Measurements from ENCODE around the gene HAUS8.

Gene HAUS8

GRCh38 chr19:17075035-17075863 is at the start of gene HAUS8, which contains the start of gene MYO9B:
Gene HAUS8 (minus strand): TSS chr19:17075452. CDS start chr19:17075422, 30 bp downstream.
Gene MYO9B (plus strand): TSS chr19:17075777. CDS start chr19:17101718, 25,941 bp downstream.
- Histone ChIP-seq H3K4me1 (ENCODE audit: control insufficient read depth in 1 of 2, insufficient read depth in 2 of 2, low read length in 2 of 2) (peaks cover 35 to 48% of the 10 kb centered on the region in 2 donors), H3K27ac (ENCODE audit: low read depth, low read length) (peak within 1 kb of the TSS; percentile 72), H3K9me3 (ENCODE audit: control insufficient read depth in 1 of 2, low read length in 2 of 2) (no peaks in the 10 kb centered on the region), H3K27me3 (ENCODE audit: control insufficient read depth in 1 of 2, insufficient read depth in 2 of 2, low read length in 2 of 2) (no peaks in the 10 kb centered on the region), H3K4me3 (ENCODE audit: low read depth in 1 of 2, low read length in 2 of 2) (peak within 1 kb of the TSS; percentile 96 to 97), H3K36me3 (ENCODE audit: control insufficient read depth in 1 of 2, insufficient read depth in 2 of 2, low read length in 2 of 2) (peaks cover 0 to 8% of the 10 kb centered on the region in 2 donors), H3K9ac (ENCODE audit: low read depth in 1 of 2, low read length in 2 of 2) (peak within 1 kb of the TSS; percentile 91 to 95)

GRCh38 chr19:17124025-17124424 is 48.8 kb upstream of the HAUS8 start:
- H3K9me3 ChIP-seq (ENCODE audit: control insufficient read depth in 1 of 2, low read length in 2 of 2), result no peaks in the 10 kb centered on the region
- H3K4me1 ChIP-seq (ENCODE audit: control insufficient read depth in 1 of 2, insufficient read depth in 2 of 2, low read length in 2 of 2), result peaks cover 3 to 24% of the 10 kb centered on the region in 2 donors
- H3K36me3 ChIP-seq (ENCODE audit: control insufficient read depth in 1 of 2, insufficient read depth in 2 of 2, low read length in 2 of 2), result peaks cover 2 to 12% of the 10 kb centered on the region in 2 donors
- H3K27ac ChIP-seq (ENCODE audit: low read depth, low read length), result no peak overlapping the region
- H3K9ac ChIP-seq (ENCODE audit: low read depth in 1 of 2, low read length in 2 of 2), result no peak overlapping the region
- H3K27me3 ChIP-seq (ENCODE audit: control insufficient read depth in 1 of 2, insufficient read depth in 2 of 2, low read length in 2 of 2), result no peaks in the 10 kb centered on the region
- no peak overlapping the region for H3K4me3 ChIP-seq (ENCODE audit: low read depth in 1 of 2, low read length in 2 of 2)

- Histone ChIP-seq H3K4me1 (ENCODE audit: control insufficient read depth in 1 of 2, insufficient read depth in 2 of 2, low read length in 2 of 2) (peaks cover 3 to 24% of the 10 kb centered on the region in 2 donors), H3K9me3 (ENCODE audit: control insufficient read depth in 1 of 2, low read length in 2 of 2) (no peaks in the 10 kb centered on the region), H3K27ac (ENCODE audit: low read depth, low read length) (no peak overlapping the region), H3K9ac (ENCODE audit: low read depth in 1 of 2, low read length in 2 of 2) (no peak overlapping the region), H3K27me3 (ENCODE audit: control insufficient read depth in 1 of 2, insufficient read depth in 2 of 2, low read length in 2 of 2) (no peaks in the 10 kb centered on the region), H3K36me3 (ENCODE audit: control insufficient read depth in 1 of 2, insufficient read depth in 2 of 2, low read length in 2 of 2) (peaks cover 6 to 11% of the 10 kb centered on the region in 2 donors), H3K4me3 (ENCODE audit: low read depth in 1 of 2, low read length in 2 of 2) (no peak overlapping the region)
These were observed 47.8 kb upstream of the HAUS8 start for GRCh38 chr19:17123041-17123440.

GRCh38 chr19:17121736-17122293 is 46.6 kb upstream of the HAUS8 start:
- H3K9me3 ChIP-seq (ENCODE audit: control insufficient read depth in 1 of 2, low read length in 2 of 2), result no peaks in the 10 kb centered on the region
- H3K27ac ChIP-seq (ENCODE audit: low read depth, low read length), result no peak overlapping the region
- peaks cover 6 to 11% of the 10 kb centered on the region in 2 donors for H3K36me3 ChIP-seq (ENCODE audit: control insufficient read depth in 1 of 2, insufficient read depth in 2 of 2, low read length in 2 of 2)
- no peak overlapping the region for H3K4me3 ChIP-seq (ENCODE audit: low read depth in 1 of 2, low read length in 2 of 2)
- H3K9ac ChIP-seq (ENCODE audit: low read depth in 1 of 2, low read length in 2 of 2), result no peak overlapping the region
- no peaks in the 10 kb centered on the region for H3K27me3 ChIP-seq (ENCODE audit: control insufficient read depth in 1 of 2, insufficient read depth in 2 of 2, low read length in 2 of 2)
- peaks cover 3 to 24% of the 10 kb centered on the region in 2 donors for H3K4me1 ChIP-seq (ENCODE audit: control insufficient read depth in 1 of 2, insufficient read depth in 2 of 2, low read length in 2 of 2)

- no peaks in the 10 kb centered on the region for H3K27me3 ChIP-seq (ENCODE audit: control insufficient read depth in 1 of 2, insufficient read depth in 2 of 2, low read length in 2 of 2)
- peaks cover 11% of the 10 kb centered on the region in 2 donors for H3K36me3 ChIP-seq (ENCODE audit: control insufficient read depth in 1 of 2, insufficient read depth in 2 of 2, low read length in 2 of 2)
- H3K27ac ChIP-seq (ENCODE audit: low read depth, low read length), result no peak overlapping the region
- peaks cover 10 to 14% of the 10 kb centered on the region in 2 donors for H3K4me1 ChIP-seq (ENCODE audit: control insufficient read depth in 1 of 2, insufficient read depth in 2 of 2, low read length in 2 of 2)
- no peaks in the 10 kb centered on the region for H3K9me3 ChIP-seq (ENCODE audit: control insufficient read depth in 1 of 2, low read length in 2 of 2)
- no peak overlapping the region for H3K4me3 ChIP-seq (ENCODE audit: low read depth in 1 of 2, low read length in 2 of 2)
- no peak overlapping the region for H3K9ac ChIP-seq (ENCODE audit: low read depth in 1 of 2, low read length in 2 of 2)
These were observed 43.7 kb upstream of the HAUS8 start for GRCh38 chr19:17118957-17119356.

GRCh38 chr19:17116996-17117702 is 41.9 kb upstream of the HAUS8 start:
- Histone ChIP-seq H3K4me1 (ENCODE audit: control insufficient read depth in 1 of 2, insufficient read depth in 2 of 2, low read length in 2 of 2) (peaks cover 13 to 20% of the 10 kb centered on the region in 2 donors), H3K4me3 (ENCODE audit: low read depth in 1 of 2, low read length in 2 of 2) (no peak overlapping the region), H3K27ac (ENCODE audit: low read depth, low read length) (no peak overlapping the region), H3K36me3 (ENCODE audit: control insufficient read depth in 1 of 2, insufficient read depth in 2 of 2, low read length in 2 of 2) (peaks cover 11% of the 10 kb centered on the region in 2 donors), H3K27me3 (ENCODE audit: control insufficient read depth in 1 of 2, insufficient read depth in 2 of 2, low read length in 2 of 2) (no peaks in the 10 kb centered on the region), H3K9me3 (ENCODE audit: control insufficient read depth in 1 of 2, low read length in 2 of 2) (no peaks in the 10 kb centered on the region), H3K9ac (ENCODE audit: low read depth in 1 of 2, low read length in 2 of 2) (no peak overlapping the region)

- no peak overlapping the region for H3K4me3 ChIP-seq (ENCODE audit: low read depth in 1 of 2, low read length in 2 of 2)
- peak overlapping the region; percentile 58 for H3K27ac ChIP-seq (ENCODE audit: low read depth, low read length)
These were observed 39.2 kb upstream of the HAUS8 start for GRCh38 chr19:17114414-17114831.

GRCh38 chr19:17113127-17113785 is 38.0 kb upstream of the HAUS8 start:
- Histone ChIP-seq H3K4me1 (ENCODE audit: control insufficient read depth in 1 of 2, insufficient read depth in 2 of 2, low read length in 2 of 2) (peaks cover 13 to 34% of the 10 kb centered on the region in 2 donors), H3K4me3 (ENCODE audit: low read depth in 1 of 2, low read length in 2 of 2) (no peak overlapping the region), H3K36me3 (ENCODE audit: control insufficient read depth in 1 of 2, insufficient read depth in 2 of 2, low read length in 2 of 2) (peaks cover 5 to 9% of the 10 kb centered on the region in 2 donors), H3K9ac (ENCODE audit: low read depth in 1 of 2, low read length in 2 of 2) (no peak overlapping the region), H3K27me3 (ENCODE audit: control insufficient read depth in 1 of 2, insufficient read depth in 2 of 2, low read length in 2 of 2) (no peaks in the 10 kb centered on the region), H3K9me3 (ENCODE audit: control insufficient read depth in 1 of 2, low read length in 2 of 2) (no peaks in the 10 kb centered on the region), H3K27ac (ENCODE audit: low read depth, low read length) (peak overlapping the region; percentile 49)

More at GRCh38 chr19:17114414-17114831, 39.2 kb upstream of the HAUS8 start:
- no peaks in the 10 kb centered on the region for H3K27me3 ChIP-seq (ENCODE audit: control insufficient read depth in 1 of 2, insufficient read depth in 2 of 2, low read length in 2 of 2)
- H3K9ac ChIP-seq (ENCODE audit: low read depth in 1 of 2, low read length in 2 of 2), result peak overlapping the region in 1 of 2 donors; percentile 42
- H3K4me1 ChIP-seq (ENCODE audit: control insufficient read depth in 1 of 2, insufficient read depth in 2 of 2, low read length in 2 of 2), result peaks cover 13 to 33% of the 10 kb centered on the region in 2 donors
- H3K36me3 ChIP-seq (ENCODE audit: control insufficient read depth in 1 of 2, insufficient read depth in 2 of 2, low read length in 2 of 2), result peaks cover 11 to 15% of the 10 kb centered on the region in 2 donors
- H3K9me3 ChIP-seq (ENCODE audit: control insufficient read depth in 1 of 2, low read length in 2 of 2), result no peaks in the 10 kb centered on the region

- no peak overlapping the region for H3K4me3 ChIP-seq (ENCODE audit: low read depth in 1 of 2, low read length in 2 of 2)
- H3K4me1 ChIP-seq (ENCODE audit: control insufficient read depth in 1 of 2, insufficient read depth in 2 of 2, low read length in 2 of 2), result peaks cover 13 to 39% of the 10 kb centered on the region in 2 donors
- no peaks in the 10 kb centered on the region for H3K27me3 ChIP-seq (ENCODE audit: control insufficient read depth in 1 of 2, insufficient read depth in 2 of 2, low read length in 2 of 2)
- H3K9me3 ChIP-seq (ENCODE audit: control insufficient read depth in 1 of 2, low read length in 2 of 2), result no peaks in the 10 kb centered on the region
- no peak overlapping the region for H3K9ac ChIP-seq (ENCODE audit: low read depth in 1 of 2, low read length in 2 of 2)
- H3K27ac ChIP-seq (ENCODE audit: low read depth, low read length), result no peak overlapping the region
- peaks cover 5 to 9% of the 10 kb centered on the region in 2 donors for H3K36me3 ChIP-seq (ENCODE audit: control insufficient read depth in 1 of 2, insufficient read depth in 2 of 2, low read length in 2 of 2)
These were observed 37.4 kb upstream of the HAUS8 start for GRCh38 chr19:17112700-17113099.

Measured in duodenal mucosa (tissue), 2 donors.